Muscle of back (tissue), 10 donors: ENCODE results near the gene BCL7A. TPM values are rescaled to one million over a fixed set of nuclear protein-coding genes. Genes with fewer than 3 reads are reported as not detected.

ENCODE experiments used
- polyA plus RNA-seq, 10 donors: library from polyadenylated mRNA; unstranded; fragments of 120-200 nt; gene quantifications; one replicate each; pipeline ENCODE4 v1.2.1, GENCODE V29; 2013; ENCODE audit not compliant: insufficient read length in 10 of 10

BCL7A gene
- polyA plus RNA-seq, 10 donors: 12.5 to 17.5 (median 14.7) TPM

Other genes starting within 250 kb of the BCL7A start
- gene RHOF, start 228.2 kb upstream of the BCL7A start, polyA plus RNA-seq: 1 to 10 TPM; 1.3 to 4.6 (median 2.2) TPM
- gene SETD1B, start 217.9 kb upstream of the BCL7A start, polyA plus RNA-seq: 10 to 100 TPM in 3 of 10 donors, 1 to 10 TPM in 7; 6.6 to 11.2 (median 8.7) TPM
- under 1 TPM in 2 of 10 donors, not detected in 8; 0.11 to 0.14 TPM for gene HPD, start 163.0 kb upstream of the BCL7A start, polyA plus RNA-seq
- gene PSMD9, start 133.1 kb upstream of the BCL7A start, polyA plus RNA-seq: 10 to 100 TPM; 33.4 to 56.1 (median 42.0) TPM
- gene CFAP251, start 103.3 kb upstream of the BCL7A start, polyA plus RNA-seq: 1 to 10 TPM in 7 of 10 donors, under 1 TPM in 3; 0.54 to 2.2 (median 1.2) TPM
- gene MLXIP, start 56.9 kb downstream of the BCL7A start, polyA plus RNA-seq: 10 to 100 TPM; 22.1 to 36.0 (median 28.1) TPM
- not detected for gene IL31, start 152.3 kb downstream of the BCL7A start, polyA plus RNA-seq
- under 1 TPM in 8 of 10 donors, not detected in 2; 0.22 to 0.80 (median 0.38) TPM for gene LRRC43, start 161.2 kb downstream of the BCL7A start, polyA plus RNA-seq
- gene B3GNT4, start 181.8 kb downstream of the BCL7A start, polyA plus RNA-seq: under 1 TPM in 9 of 10 donors, not detected in 1; 0.19 to 0.64 (median 0.48) TPM
- gene DIABLO, start 204.2 kb downstream of the BCL7A start, polyA plus RNA-seq: 10 to 100 TPM; 25.8 to 43.3 (median 38.0) TPM
- gene VPS33A, start 244.6 kb downstream of the BCL7A start, polyA plus RNA-seq: 10 to 100 TPM in 9 of 10 donors, 1 to 10 TPM in 1; 10.0 to 14.0 (median 12.7) TPM